ENCODE measurements around the gene HLCS.

GRCh38 chr21:36702622-36702968, 263.9 kb downstream of the HLCS start:
- TF ChIP-seq POLR2A (IDR thresholded peaks at IDR 0.05; ENCODE audit: low read depth, low read length) (no peak), USF2 (IDR thresholded peaks at IDR 0.05; ENCODE audit: low read depth, low read length) (no peak), CTCF (conservative IDR thresholded peaks at IDR 0.05; ENCODE audit: low read depth, low read length) (no peak)

Data from IMR-90 (cell line).